Stomach (tissue), 4 donors: Measurements from ENCODE around the gene GCNT3.

Source experiments
- CTCF ChIP-seq, 7 experiments: fragments of 450-650 bp in 4 of 7; fragments of 200-600 bp in 3 of 7; sonication (generic) in 3 of 7; IDR thresholded peaks; one replicate each; pipeline ENCODE4 v1.5.1; 2016 to 2019; ENCODE audit warnings: antibody characterized with exemption in 7 of 7, control low read depth in 2 of 7, mild to moderate bottlenecking in 1 of 7
- EP300 ChIP-seq: sonication (generic); formaldehyde crosslinking; IDR thresholded peaks from one replicate; pipeline ENCODE4 v1.6.1; 2017; ENCODE audit warnings: antibody characterized with exemption
- POLR2A ChIP-seq, 4 donors: fragments of 450-650 bp; IDR thresholded peaks; one replicate each; pipeline ENCODE4 v1.6.1; 2016; ENCODE audit warnings: antibody characterized with exemption in 4 of 4, control low read depth in 2 of 4, mild to moderate bottlenecking in 1 of 4, moderate library complexity in 1 of 4
- POLR2AphosphoS5 ChIP-seq, 3 donors: sonication (generic); formaldehyde crosslinking; IDR thresholded peaks; one replicate each; pipeline ENCODE4 v1.6.1; 2016; ENCODE audit warnings: antibody characterized with exemption in 3 of 3

GRCh38 chr15:59598461-59598860, 13.1 kb upstream of the GCNT3 start:
- TF ChIP-seq CTCF (IDR thresholded peaks at IDR 0.05), result no peak
- TF ChIP-seq POLR2A (IDR thresholded peaks at IDR 0.05), result no peak
- TF ChIP-seq EP300, result no peak
- TF ChIP-seq POLR2AphosphoS5 (IDR thresholded peaks at IDR 0.05), result no peak
